ENCODE results near the gene TYW1B.
"Not testable (repeated sequence)": the region's sequence is repeated elsewhere in the genome, so short reads cannot be mapped to it uniquely, and the experiment has no call there.

Gene TYW1B

GRCh38 chr7:72827839-72828591 lies at the start of gene TYW1B:
TSS of gene TYW1B (minus strand) at chr7:72828200. CDS start at chr7:72828075, 125 bp downstream.
- H3K27me3 Mint-ChIP-seq, H3K9me3 Mint-ChIP-seq: not testable (repeated sequence)
- DNase-seq (peak; percentile 98), ATAC-seq (replicated peaks) (peak; percentile 88 to 90)
- Mint-ChIP-seq H3K4me3 (peak within 1 kb of the TSS; percentile 87 to 97), H3K4me1 (peaks cover 11 to 12% of the 10 kb centered on the region in 2 donors), H3K36me3 (peaks cover 8 to 18% of the 10 kb centered on the region in 2 donors), H3K27ac (peak within 1 kb of the TSS; percentile 95)

DNA sequence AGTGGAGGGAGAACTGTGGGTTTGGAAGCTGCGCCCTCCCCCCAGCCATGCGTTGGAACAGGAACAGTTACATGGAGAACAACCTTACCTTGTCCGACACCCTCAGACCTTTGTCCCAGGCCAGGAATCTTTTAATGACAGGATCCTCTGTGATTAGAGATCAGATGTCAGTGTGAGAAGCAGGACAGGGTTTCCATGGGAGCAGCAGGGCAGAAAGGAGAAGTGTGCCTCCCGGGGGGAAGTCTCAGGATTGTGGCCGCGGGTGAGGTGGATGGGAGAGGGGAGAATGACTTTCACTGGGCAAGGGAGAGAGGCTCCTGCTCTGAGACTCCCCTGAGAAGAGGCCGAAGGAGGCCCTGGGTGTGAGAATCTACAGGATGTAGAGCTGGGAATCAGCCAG lies 39.6 kb upstream of the TYW1B start:
- not testable (repeated sequence) for H3K9me3 Mint-ChIP-seq; ATAC-seq (replicated peaks); H3K27ac Mint-ChIP-seq; H3K36me3 Mint-ChIP-seq; H3K4me1 Mint-ChIP-seq; DNase-seq; H3K4me3 Mint-ChIP-seq
- peaks cover 24 to 27% of the 10 kb centered on the region in 2 donors for H3K27me3 Mint-ChIP-seq

DNA sequence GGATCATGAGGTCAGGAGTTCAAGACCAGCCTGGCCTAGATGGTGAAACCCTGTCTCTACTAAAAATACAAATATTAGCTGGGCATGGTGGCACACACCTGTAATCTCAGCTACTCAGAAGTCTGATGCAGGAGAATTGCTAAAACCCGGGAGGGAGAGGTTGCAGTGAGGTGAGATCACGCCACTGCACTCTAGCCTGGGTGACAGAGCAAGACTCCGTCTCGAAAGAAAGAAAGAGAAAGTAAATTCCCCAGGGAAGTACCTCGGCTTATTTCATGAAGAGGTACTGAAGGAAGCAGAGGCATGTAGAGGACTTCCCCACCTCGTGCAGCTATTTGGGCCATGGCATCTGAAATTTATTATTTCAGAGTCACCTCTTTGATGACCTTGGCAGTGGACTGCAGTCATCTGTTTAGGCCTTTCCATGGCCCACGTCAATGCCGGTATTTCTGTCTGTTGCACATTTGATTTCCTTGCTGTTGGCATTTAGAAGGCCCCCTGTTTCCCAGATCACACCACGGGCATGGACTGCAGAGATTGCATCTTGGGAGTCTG lies 30.9 kb upstream of the TYW1B start:
- not testable (repeated sequence) for H3K9me3 Mint-ChIP-seq; H3K27ac Mint-ChIP-seq; H3K4me1 Mint-ChIP-seq; H3K36me3 Mint-ChIP-seq; ATAC-seq (replicated peaks); H3K27me3 Mint-ChIP-seq
- peak; percentile 12 for DNase-seq
- peak overlapping the region in 1 of 2 donors; percentile 22 for H3K4me3 Mint-ChIP-seq

- H3K9me3 Mint-ChIP-seq, H3K27me3 Mint-ChIP-seq, H3K4me3 Mint-ChIP-seq, H3K27ac Mint-ChIP-seq, H3K4me1 Mint-ChIP-seq, DNase-seq, H3K36me3 Mint-ChIP-seq: not testable (repeated sequence)
- peak in 1 of 2 donors; percentile 34 for ATAC-seq (replicated peaks)
Measured at GRCh38 chr7:72857925-72858324, 29.9 kb upstream of the TYW1B start.

DNA sequence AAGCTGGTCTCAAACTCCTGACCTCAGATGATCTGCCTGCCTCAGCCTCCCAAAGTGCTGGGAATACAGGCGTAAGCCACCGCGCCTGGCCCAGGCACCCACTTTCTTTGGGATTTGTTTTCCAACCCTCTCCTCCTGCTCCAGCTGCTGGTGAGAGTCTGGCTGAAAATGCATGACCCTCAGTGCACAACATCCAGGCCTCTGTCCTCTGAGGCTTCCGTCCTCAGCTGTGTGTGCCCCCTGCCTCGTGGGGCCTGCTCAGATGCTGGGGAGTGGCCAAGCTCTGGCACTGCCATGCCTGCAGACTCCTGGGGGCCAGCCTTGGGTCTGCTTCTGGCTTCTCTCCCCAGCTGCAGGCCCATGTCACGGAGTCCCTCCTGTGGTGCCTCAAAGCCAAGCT lies 27.3 kb upstream of the TYW1B start:
- not testable (repeated sequence) for H3K9me3 Mint-ChIP-seq; DNase-seq; H3K27me3 Mint-ChIP-seq; H3K27ac Mint-ChIP-seq; H3K36me3 Mint-ChIP-seq; ATAC-seq (replicated peaks); H3K4me3 Mint-ChIP-seq; H3K4me1 Mint-ChIP-seq

DNA sequence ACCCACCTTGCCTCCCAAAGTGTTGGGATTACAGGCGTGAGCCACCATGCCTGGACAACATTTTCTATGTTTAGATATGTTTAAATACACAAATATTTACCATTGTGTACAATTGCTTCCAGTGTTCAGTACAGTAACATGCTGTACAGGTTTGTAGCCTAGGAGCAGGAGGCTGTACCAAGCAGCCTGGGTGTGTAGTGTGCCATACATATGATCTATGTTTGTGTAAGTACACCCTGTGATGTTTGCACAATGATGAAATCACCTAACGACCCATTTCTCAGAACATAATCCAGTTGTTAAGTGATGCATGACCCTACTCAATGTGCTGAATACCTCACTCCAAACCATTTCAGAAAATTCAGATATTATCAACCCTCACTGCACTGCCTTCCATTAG lies 24.9 kb upstream of the TYW1B start:
- H3K4me3 Mint-ChIP-seq; H3K27ac Mint-ChIP-seq; H3K9me3 Mint-ChIP-seq; H3K4me1 Mint-ChIP-seq; ATAC-seq (replicated peaks); H3K36me3 Mint-ChIP-seq; H3K27me3 Mint-ChIP-seq; DNase-seq: not testable (repeated sequence)

GRCh38 chr7:72850746-72851145 lies 22.7 kb upstream of the TYW1B start:
- H3K27ac Mint-ChIP-seq; H3K36me3 Mint-ChIP-seq; H3K27me3 Mint-ChIP-seq; H3K4me3 Mint-ChIP-seq; H3K9me3 Mint-ChIP-seq; DNase-seq; H3K4me1 Mint-ChIP-seq; ATAC-seq (replicated peaks): not testable (repeated sequence)

DNA sequence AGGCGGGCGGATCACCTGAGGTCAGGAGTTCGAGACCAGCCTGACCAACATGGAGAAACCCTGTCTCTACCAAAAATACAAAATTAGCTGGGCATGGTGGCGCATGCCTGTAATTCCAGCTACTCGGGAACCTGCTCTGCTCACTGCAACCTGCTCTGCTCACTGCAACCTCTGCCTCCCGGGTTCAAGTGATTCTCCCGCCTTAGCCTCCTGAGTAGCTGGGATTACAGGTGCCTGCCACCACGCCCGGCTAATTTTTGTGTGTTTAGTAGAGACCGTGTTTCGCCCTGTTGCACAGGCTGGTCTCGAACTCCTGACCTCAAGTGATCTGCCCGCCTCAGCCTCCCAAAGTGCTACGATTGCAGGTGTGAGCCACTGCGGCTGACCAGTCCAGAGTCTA lies 16.1 kb upstream of the TYW1B start:
- H3K4me1 Mint-ChIP-seq = peaks cover 4 to 11% of the 10 kb centered on the region in 2 donors
- DNase-seq; ATAC-seq (replicated peaks); H3K27me3 Mint-ChIP-seq; H3K27ac Mint-ChIP-seq; H3K4me3 Mint-ChIP-seq: not testable (repeated sequence)
- peaks cover 13 to 30% of the 10 kb centered on the region in 2 donors for H3K36me3 Mint-ChIP-seq
- peaks cover 12 to 16% of the 10 kb centered on the region in 2 donors for H3K9me3 Mint-ChIP-seq

DNA sequence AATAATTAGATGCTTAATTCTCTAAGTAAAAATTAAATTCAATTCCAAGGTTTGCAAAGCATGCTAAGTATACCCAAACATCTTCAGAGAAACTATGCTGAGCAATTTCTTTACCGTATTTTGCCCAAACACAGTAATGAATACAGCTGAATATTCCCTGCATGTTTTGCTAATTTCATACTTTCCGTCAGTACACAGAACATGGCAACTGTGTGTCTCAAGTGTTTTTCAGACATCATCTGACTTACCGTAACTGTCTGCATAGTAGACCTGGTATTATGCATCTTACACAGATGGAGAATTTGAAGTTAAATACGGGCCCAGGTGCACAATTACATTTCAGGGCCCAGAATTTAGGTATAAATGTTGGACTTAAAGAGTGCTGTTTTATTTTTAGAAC lies 15.2 kb upstream of the TYW1B start:
- Mint-ChIP-seq H3K36me3 (peaks cover 18 to 38% of the 10 kb centered on the region in 2 donors), H3K9me3 (peaks cover 14 to 16% of the 10 kb centered on the region in 2 donors)

DNA sequence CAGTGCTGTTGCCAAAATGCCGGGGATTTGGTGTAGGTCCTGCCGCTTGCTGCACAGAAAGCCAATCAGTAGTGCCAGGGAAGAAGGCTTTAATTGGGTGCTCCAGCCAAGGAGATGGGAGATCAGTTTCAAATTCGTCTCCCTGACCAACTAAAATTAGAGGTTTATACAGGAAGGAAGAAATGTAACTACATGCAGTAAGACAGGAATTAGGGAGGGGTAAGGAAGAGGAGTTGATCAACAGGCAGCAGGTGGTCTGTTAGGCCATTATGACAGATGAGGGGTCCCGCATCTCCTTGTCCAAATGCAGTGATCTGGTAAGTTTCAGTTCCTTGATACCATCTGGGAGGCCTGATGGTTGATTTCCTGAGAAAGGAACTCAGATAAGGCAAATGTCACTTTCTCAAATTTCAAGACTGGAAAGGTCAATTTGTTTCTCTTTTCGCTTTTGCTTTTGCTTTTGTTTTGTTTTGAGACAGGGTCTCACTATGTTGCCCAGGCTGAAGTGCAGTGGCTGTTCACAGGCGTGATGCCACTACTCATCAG lies 13.0 kb upstream of the TYW1B start:
- not testable (repeated sequence) for H3K4me3 Mint-ChIP-seq, DNase-seq, H3K27me3 Mint-ChIP-seq
- Mint-ChIP-seq H3K4me1 (peaks cover 4 to 11% of the 10 kb centered on the region in 2 donors), H3K27ac (peak overlapping the region; percentile 80), H3K36me3 (peaks cover 29 to 41% of the 10 kb centered on the region in 2 donors), H3K9me3 (peaks cover 13 to 14% of the 10 kb centered on the region in 2 donors)
- ATAC-seq (replicated peaks) = peak; percentile 67 to 72

More for the DNA sequence above, 15.2 kb upstream of the TYW1B start:
- H3K4me1 Mint-ChIP-seq = peaks cover 4 to 11% of the 10 kb centered on the region in 2 donors
- not testable (repeated sequence) for H3K4me3 Mint-ChIP-seq; DNase-seq; H3K27me3 Mint-ChIP-seq; ATAC-seq (replicated peaks); H3K27ac Mint-ChIP-seq

DNA sequence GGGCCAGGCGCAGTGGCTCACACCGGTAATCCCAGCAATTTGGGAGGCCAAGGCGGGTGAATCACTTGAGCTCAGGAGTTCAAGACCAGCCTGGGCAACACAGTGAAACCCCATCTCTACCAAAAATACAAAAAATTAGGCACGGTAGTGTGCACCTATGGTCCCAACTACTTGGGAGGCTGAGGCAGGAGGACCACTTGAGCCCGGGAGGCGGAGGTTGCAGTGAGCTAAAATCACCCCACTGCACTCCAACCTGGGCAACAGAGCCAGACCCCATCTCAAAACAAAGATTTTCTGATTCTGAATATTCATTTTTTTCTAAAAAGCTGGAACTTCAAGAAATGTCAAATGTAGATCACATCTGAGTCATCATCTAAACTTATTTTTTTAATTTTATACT lies 10.3 kb upstream of the TYW1B start:
- not testable (repeated sequence) for H3K4me3 Mint-ChIP-seq; H3K27me3 Mint-ChIP-seq; DNase-seq; H3K27ac Mint-ChIP-seq; ATAC-seq (replicated peaks)
- Mint-ChIP-seq H3K9me3 (peaks cover 13 to 14% of the 10 kb centered on the region in 2 donors), H3K4me1 (peaks cover 4 to 11% of the 10 kb centered on the region in 2 donors), H3K36me3 (peaks cover 33 to 36% of the 10 kb centered on the region in 2 donors)

GRCh38 chr7:72837291-72837690 lies 9.3 kb upstream of the TYW1B start:
- peaks cover 37 to 44% of the 10 kb centered on the region in 2 donors for H3K36me3 Mint-ChIP-seq
- H3K4me1 Mint-ChIP-seq = peaks cover 8 to 11% of the 10 kb centered on the region in 2 donors
- not testable (repeated sequence) for H3K4me3 Mint-ChIP-seq; ATAC-seq (replicated peaks); H3K27me3 Mint-ChIP-seq; DNase-seq; H3K27ac Mint-ChIP-seq
- peaks cover 13 to 14% of the 10 kb centered on the region in 2 donors for H3K9me3 Mint-ChIP-seq

GRCh38 chr7:72830567-72830966 lies 2.6 kb upstream of the TYW1B start:
- not testable (repeated sequence) for DNase-seq

GRCh38 chr7:72829687-72830354 lies 1.8 kb upstream of the TYW1B start:
- not testable (repeated sequence) for H3K27me3 Mint-ChIP-seq, H3K9me3 Mint-ChIP-seq
- ATAC-seq (replicated peaks) (peak; percentile 58 to 59), DNase-seq (peak; percentile 43)
- peak overlapping the region; percentile 87 to 94 for H3K4me3 Mint-ChIP-seq
- H3K36me3 Mint-ChIP-seq = peaks cover 11 to 20% of the 10 kb centered on the region in 2 donors
- peaks cover 12% of the 10 kb centered on the region in 2 donors for H3K4me1 Mint-ChIP-seq
- peak overlapping the region; percentile 98 for H3K27ac Mint-ChIP-seq

More at GRCh38 chr7:72830567-72830966, 2.6 kb upstream of the TYW1B start:
- peak overlapping the region; percentile 87 to 94 for H3K4me3 Mint-ChIP-seq
- not testable (repeated sequence) for H3K9me3 Mint-ChIP-seq; H3K27me3 Mint-ChIP-seq; ATAC-seq (replicated peaks)
- H3K27ac Mint-ChIP-seq = peak overlapping the region; percentile 98
- peaks cover 12% of the 10 kb centered on the region in 2 donors for H3K4me1 Mint-ChIP-seq
- peaks cover 12 to 20% of the 10 kb centered on the region in 2 donors for H3K36me3 Mint-ChIP-seq

Data from stimulated activated naive B cell treated with anti-CD40 and anti-IgM and Interleukin-4, amounts not matched to agents 10 μg/mL and 1 μg/mL and 100 μg/mL, for 72 hours (primary cell).